GM12801 (cell line): ENCODE data around the gene VPREB3.

Source experiments
- CTCF ChIP-seq: IDR thresholded peaks from one replicate; pipeline ENCODE4 v1.5.1; 2011; ENCODE audit warnings: control low read depth; ENCODE audit not compliant: insufficient read length; ENCODE audit errors: extremely low read depth

The VPREB3 gene

DNA sequence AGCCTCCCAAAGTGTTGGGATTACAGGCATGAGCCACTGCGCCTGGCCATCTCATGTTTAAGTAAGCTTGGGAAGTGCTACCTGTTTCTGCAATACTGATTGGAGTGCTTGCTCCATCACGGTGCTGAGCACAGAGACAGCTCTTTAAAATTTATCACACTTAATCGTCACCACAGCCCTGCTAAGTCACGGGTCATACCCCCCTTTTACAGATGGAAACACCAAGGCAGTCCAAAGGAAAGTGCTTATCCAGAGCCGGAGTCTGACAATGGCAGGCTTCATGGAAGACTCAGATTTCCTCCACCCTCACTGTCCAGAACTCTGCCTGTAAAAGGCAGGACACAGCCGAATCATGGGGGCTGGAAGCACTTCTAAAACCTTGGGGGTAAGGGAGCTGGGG lies 5.8 kb upstream of the VPREB3 start:
- TF ChIP-seq CTCF, result no peak

GRCh38 chr22:23759566-23759965 lies 5.3 kb upstream of the VPREB3 start:
- TF ChIP-seq CTCF, result no peak

DNA sequence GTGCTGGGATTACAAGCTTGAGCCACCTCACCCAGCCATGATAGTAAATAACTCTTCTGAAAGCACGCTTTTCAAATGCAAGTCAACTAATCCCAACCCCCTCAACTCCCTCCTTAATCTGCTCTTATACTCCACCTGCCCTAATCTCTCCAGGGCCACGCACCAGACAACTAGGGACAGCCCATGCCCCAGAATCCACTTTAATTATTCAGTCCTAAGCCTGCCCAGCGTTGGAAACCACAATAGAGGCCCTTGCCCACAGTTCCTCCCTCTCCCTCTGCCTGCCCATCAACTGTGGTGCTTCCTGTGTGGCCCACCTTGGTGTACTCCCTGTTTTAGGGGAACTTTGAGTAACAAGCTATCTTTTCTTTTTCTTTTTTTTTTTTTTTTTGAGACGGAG lies 2.7 kb upstream of the VPREB3 start:
- TF ChIP-seq CTCF, result no peak

DNA sequence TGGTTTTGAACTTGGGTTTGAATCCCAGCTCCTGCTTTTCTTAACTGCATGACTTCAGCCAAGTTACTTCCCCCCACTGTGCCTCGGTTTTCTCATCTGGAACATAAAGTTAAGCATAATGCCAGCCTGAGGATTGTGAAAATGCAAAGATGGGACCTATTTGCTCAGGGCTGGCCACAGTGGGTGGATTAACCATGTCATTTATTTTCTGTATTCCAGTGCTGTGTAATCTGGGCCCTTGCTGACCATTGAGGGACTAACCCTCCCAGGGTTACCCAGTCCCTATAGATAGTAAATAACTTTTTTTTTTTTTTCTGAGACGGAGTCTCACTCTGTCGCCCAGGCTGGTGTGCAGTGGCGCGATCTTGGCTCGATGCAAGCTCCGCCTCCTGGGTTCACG lies 1.5 kb upstream of the VPREB3 start:
- no peak for TF ChIP-seq CTCF

DNA sequence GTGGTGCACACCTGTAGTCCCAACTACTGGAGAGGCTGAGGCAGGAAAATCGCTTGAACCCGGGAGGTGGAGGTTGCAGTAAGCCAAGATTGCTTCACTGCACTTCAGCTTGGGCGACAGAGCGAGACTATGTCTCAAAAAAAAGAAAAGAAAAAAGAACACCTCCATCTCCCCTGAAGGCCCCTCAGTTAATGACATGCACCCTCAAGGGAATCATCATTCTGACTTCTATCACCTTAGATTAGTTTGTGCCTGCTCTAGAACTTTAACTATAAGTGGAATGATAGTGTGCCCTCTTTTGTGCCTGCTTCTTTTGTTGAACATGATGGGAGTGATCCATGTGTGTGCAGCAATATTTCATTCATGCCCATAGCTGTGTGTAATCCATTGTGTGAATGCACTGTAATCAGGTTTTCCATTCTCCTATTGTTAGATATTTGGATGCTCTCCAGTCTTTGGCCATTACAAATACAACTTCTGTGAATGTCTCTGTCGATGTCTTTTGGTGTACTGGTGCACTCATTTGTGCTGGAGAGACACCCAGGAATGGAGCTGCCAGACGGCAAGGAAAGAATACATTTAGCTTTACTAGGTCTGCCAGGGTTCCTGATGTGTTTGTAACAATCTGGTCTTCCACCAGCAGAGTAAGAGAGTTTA lies 883 bp upstream of the VPREB3 start:
- no peak for TF ChIP-seq CTCF

- no peak for TF ChIP-seq CTCF
Observed at GRCh38 chr22:23753385-23753784, 840 bp downstream of the VPREB3 start.

- no peak for TF ChIP-seq CTCF
Observed at GRCh38 chr22:23752750-23753149, 1.5 kb downstream of the VPREB3 start.
